K562 (cell line): Measurements from ENCODE around the gene ALOXE3. TPM values are rescaled to one million over a fixed set of nuclear protein-coding genes. Genes with fewer than 3 reads are reported as not detected.

Source experiments
- ATAC-seq: fragments of 200-7000 bp; cut with Tn5 transposase; 3 replicates; pipeline ENCODE4 v1.9.1; 2020; ENCODE audit warnings: moderate library complexity
- BruUV-seq: library from RNA; stranded (reverse); fragments of 400-500 nt; replicated peaks from 2 replicates; lab custom pipeline; 2021; lab: Mats Ljungman, UMichigan
- CTCF ChIA-PET: fragments of 300-600 bp; formaldehyde crosslinking; extraction: SDS; loops from one replicate; lab custom pipeline; 2021; ENCODE audit warnings: low intra/inter-chr PET ratio; lab: Yijun Ruan, JAX
- POLR2A ChIA-PET: fragments of 300-600, 350-650 bp; sonication (Branson Sonifier 250); formaldehyde crosslinking; extraction: SDS; loops from one replicate; lab custom pipeline; 2021; ENCODE audit warnings: antibody characterized with exemption, inconsistent platforms; lab: Yijun Ruan, JAX
- DNase-seq, 4 experiments: peaks; one replicate each; pipeline versions ENCODE4 v3.0.0 to v3.0.0-alpha.2; 2011 to 2018; ENCODE audit warnings: low spot score in 3 of 4, mixed read lengths in 3 of 4; ENCODE audit errors: extremely low read depth in 1 of 4
- FAIRE-seq: peaks from 2 replicates; lab custom pipeline; 2011; peaks lifted over from hg19 to GRCh38; lab: Jason Lieb, UNC
- H2AFZ ChIP-seq: 2 replicates; pipeline ENCODE4 v1.6.0; 2011; ENCODE audit warnings: low read depth, low read length, control low read depth, inconsistent platforms
- H3K27ac ChIP-seq: fragments of 200-600 bp; 3 replicates; pipeline ENCODE4 v1.8.0; 2011; ENCODE audit warnings: low read depth, mild to moderate bottlenecking, control low read depth, inconsistent platforms, low read length, moderate library complexity, mixed read lengths; ENCODE audit errors: extremely low read depth
- H3K27me3 ChIP-seq, 2 experiments: fragments of 300-600 bp in 1 of 2; 2 replicates in 1 of 2; 3 replicates in 1 of 2; pipeline versions ENCODE4 v1.6.0 to v1.8.0; 2011; ENCODE audit warnings: inconsistent platforms in 2 of 2, low read length in 2 of 2, mild to moderate bottlenecking in 1 of 2, mixed read lengths in 1 of 2, moderate library complexity in 1 of 2; ENCODE audit not compliant: control insufficient read depth in 2 of 2, insufficient read depth in 2 of 2
- H3K36me3 ChIP-seq: fragments of 300-600 bp; 3 replicates; pipeline ENCODE4 v1.8.0; 2011; ENCODE audit warnings: mild to moderate bottlenecking, low read length, inconsistent platforms; ENCODE audit not compliant: control insufficient read depth, insufficient read depth
- H3K4me1 ChIP-seq, 2 experiments: fragments of 200-600 bp in 1 of 2; replicated peaks in 1 of 2; 2 replicates in 1 of 2; 3 replicates in 1 of 2; pipeline versions ENCODE4 v1.5.1 to v1.8.0; 2011; ENCODE audit warnings: inconsistent platforms in 2 of 2, low read length in 2 of 2, mild to moderate bottlenecking in 1 of 2, mixed read lengths in 1 of 2, moderate library complexity in 1 of 2; ENCODE audit not compliant: control insufficient read depth in 2 of 2, insufficient read depth in 2 of 2
- H3K4me2 ChIP-seq: 2 replicates; pipeline ENCODE4 v1.6.1; 2011; ENCODE audit warnings: low read length, control low read depth, inconsistent platforms, mixed read lengths; ENCODE audit not compliant: insufficient read depth
- H3K4me3 ChIP-seq: fragments of 200-600 bp; sonication (generic), shearing (Covaris generic); 2 replicates; pipeline ENCODE4 v1.5.1; 2016; ENCODE audit warnings: control low read depth, inconsistent platforms
- H3K79me2 ChIP-seq: fragments of 200-600 bp; 3 replicates; pipeline ENCODE4 v1.8.0; 2011; ENCODE audit warnings: low read length, inconsistent platforms; ENCODE audit not compliant: control insufficient read depth, insufficient read depth
- H3K9ac ChIP-seq, 2 experiments: 2 replicates each; pipeline versions ENCODE4 v1.6.0 to v1.6.1; 2011; ENCODE audit warnings: low read depth in 2 of 2, low read length in 2 of 2, control low read depth in 1 of 2, inconsistent platforms in 1 of 2, mild to moderate bottlenecking in 1 of 2, mixed read lengths in 1 of 2; ENCODE audit not compliant: insufficient read depth in 1 of 2
- H3K9me1 ChIP-seq: one replicate; pipeline ENCODE4 v1.6.0; 2011; ENCODE audit warnings: inconsistent platforms, mild to moderate bottlenecking, low read length, moderate library complexity; ENCODE audit not compliant: control insufficient read depth, insufficient read depth
- H3K9me3 ChIP-seq: replicated peaks from 2 replicates; pipeline ENCODE4 v1.5.1; 2011; ENCODE audit warnings: low read depth, low read length, inconsistent platforms; ENCODE audit not compliant: control insufficient read depth, insufficient read depth
- H4K20me1 ChIP-seq: replicated peaks from 2 replicates; pipeline ENCODE4 v1.6.1; 2011; ENCODE audit warnings: low read length, inconsistent platforms, mixed read lengths; ENCODE audit not compliant: control insufficient read depth, insufficient read depth
- BCOR ChIP-seq: fragments of 450-650 bp; IDR thresholded peaks from 2 replicates; pipeline ENCODE4 v1.6.1; 2016
- CC2D1A ChIP-seq: fragments of 450-650 bp; IDR thresholded peaks from 2 replicates; pipeline ENCODE4 v1.6.1; 2017; ENCODE audit warnings: mild to moderate bottlenecking
- CXXC5 ChIP-seq: fragments of 250-450 bp; sonication (Bioruptor Pico); IDR thresholded peaks from 2 replicates; pipeline ENCODE4 v1.8.0; 2022; ENCODE audit warnings: inconsistent platforms, mild to moderate bottlenecking, moderate library complexity
- EP400 ChIP-seq: fragments of 450-650 bp; IDR thresholded peaks from 2 replicates; pipeline ENCODE4 v1.6.1; 2017; ENCODE audit warnings: antibody characterized with exemption, mild to moderate bottlenecking, moderate library complexity
- HDAC1 ChIP-seq, 2 experiments: fragments of 450-650 bp; IDR thresholded peaks; 2 replicates each; pipeline ENCODE4 v1.6.1; 2016 to 2017; ENCODE audit warnings: inconsistent platforms in 1 of 2, mild to moderate bottlenecking in 1 of 2, moderate library complexity in 1 of 2
- HSF4 ChIP-seq: fragments of 250-450 bp; sonication (Bioruptor Pico); IDR thresholded peaks from 2 replicates; pipeline ENCODE4 v2.1.2; 2022; ENCODE audit warnings: mild to moderate bottlenecking, moderate library complexity, borderline replicate concordance
- LEF1 ChIP-seq: fragments of 450-650 bp; IDR thresholded peaks from 2 replicates; pipeline ENCODE4 v1.6.1; 2016; ENCODE audit warnings: mild to moderate bottlenecking
- MAZ ChIP-seq, 2 experiments: fragments of 450-650 bp in 1 of 2; sonication (generic) in 1 of 2; formaldehyde crosslinking; IDR thresholded peaks in 1 of 2; conservative IDR thresholded peaks in 1 of 2; 2 replicates each; pipeline versions ENCODE4 v1.4.0 to v1.5.0; 2020; ENCODE audit warnings: mild to moderate bottlenecking in 1 of 2, missing genetic modification reagents in 1 of 2
- PURB ChIP-seq: sonication (generic); formaldehyde crosslinking; IDR thresholded peaks from 2 replicates; pipeline ENCODE4 v1.9.0; 2021; ENCODE audit warnings: low read depth, mild to moderate bottlenecking, missing genetic modification reagents
- TBP ChIP-seq: optimal IDR thresholded peaks from 2 replicates; pipeline ENCODE3; 2011; ENCODE audit warnings: low read depth, low read length, improper control_type of control experiment
- YY1 ChIP-seq, 3 experiments: IDR thresholded peaks; 2 replicates each; pipeline ENCODE4 v1.6.1; 2011; ENCODE audit warnings: low read length in 2 of 3, mild to moderate bottlenecking in 2 of 3, moderate library complexity in 2 of 3, borderline replicate concordance in 1 of 3, control low read depth in 1 of 3, low read depth in 1 of 3; ENCODE audit not compliant: insufficient read depth in 3 of 3, insufficient replicate concordance in 2 of 3, control insufficient read depth in 1 of 3, insufficient read length in 1 of 3; ENCODE audit errors: extremely low read depth in 1 of 3
- ZNF212 ChIP-seq: fragments of 450-650 bp; formaldehyde crosslinking; IDR thresholded peaks from 2 replicates; pipeline ENCODE4 v1.4.0; 2020; ENCODE audit warnings: mild to moderate bottlenecking
- ZNF263 ChIP-seq: sonication (generic); formaldehyde crosslinking; IDR thresholded peaks from 2 replicates; pipeline ENCODE4 v1.8.0; 2022; ENCODE audit warnings: mild to moderate bottlenecking, missing genetic modification reagents, borderline replicate concordance
- ZNF57 ChIP-seq: fragments of 450-650 bp; formaldehyde crosslinking; IDR thresholded peaks from 2 replicates; pipeline ENCODE4 v1.4.0; 2020; ENCODE audit warnings: mild to moderate bottlenecking, moderate library complexity
- WGBS: fragments of 100-300 bp; shearing (Covaris generic); methylation state at CpG from one replicate; pipeline ENCODE4 v1.1.6; 2016; ENCODE audit warnings: low coverage, mixed read lengths; ENCODE audit not compliant: insufficient coverage; ENCODE audit errors: missing lambda C conversion rate; 5-methylcytosine and 5-hydroxymethylcytosine counted together
- in situ Hi-C: fragments of 300-500 bp; cut with MboI; formaldehyde crosslinking; loops from 4 replicates; pipeline ENCODE4 v1.15.0; 2018; ENCODE audit warnings: inconsistent platforms, mixed read lengths
- intact Hi-C: fragments of 100-400 bp; cut with micrococcal nuclease; formaldehyde crosslinking; loops from 2 replicates; pipeline ENCODE4 v1.14.2; 2022
- polyA plus RNA-seq, 8 experiments: library from polyadenylated mRNA; depleted of rRNA in 4 of 8; stranded (reverse) in 5 of 8; unstranded in 3 of 8; fragments of >200 nt; fragmentation: Nextera tagmentation in 2 of 8; fragmentation: Illumina TruSeq in 1 of 8; extraction: Ambion mirVana in 2 of 8; extraction: Trizol in 1 of 8; gene quantifications; 2 replicates each; pipeline versions ENCODE4 v1.2.1 to v1.2.3, GENCODE V29; 2011 to 2014; ENCODE audit warnings: inconsistent platforms in 1 of 8, missing spikeins in 1 of 8
- total RNA-seq, 7 experiments: library from RNA; depleted of rRNA in 6 of 7; stranded (reverse); fragments of >200 nt in 6 of 7; fragmentation: Illumina TruSeq in 2 of 7; extraction: Trizol in 2 of 7; gene quantifications; 2 replicates each; pipeline versions ENCODE4 v1.2.1 to v1.2.3, GENCODE V29; 2011 to 2021; ENCODE audit warnings: low replicate concordance in 1 of 7
- TF ChIP-seq, protein P1 (sequence below): fragments of 450-650 bp; formaldehyde crosslinking; IDR thresholded peaks from 2 replicates; pipeline ENCODE4 v1.4.0; 2020; ENCODE audit warnings: mild to moderate bottlenecking, moderate library complexity
- TF ChIP-seq, protein P2 (sequence below): sonication (generic); formaldehyde crosslinking; IDR thresholded peaks from 2 replicates; pipeline ENCODE4 v1.8.1; 2023; ENCODE audit warnings: mild to moderate bottlenecking, missing genetic modification reagents

ALOXE3 gene
- total and polyA plus RNA-seq, 9 of the 15 experiments (the other 6 are each of a cell fraction or from before 2014, with no cell fraction given), result 0.04 TPM; not detected in 8

DNA sequence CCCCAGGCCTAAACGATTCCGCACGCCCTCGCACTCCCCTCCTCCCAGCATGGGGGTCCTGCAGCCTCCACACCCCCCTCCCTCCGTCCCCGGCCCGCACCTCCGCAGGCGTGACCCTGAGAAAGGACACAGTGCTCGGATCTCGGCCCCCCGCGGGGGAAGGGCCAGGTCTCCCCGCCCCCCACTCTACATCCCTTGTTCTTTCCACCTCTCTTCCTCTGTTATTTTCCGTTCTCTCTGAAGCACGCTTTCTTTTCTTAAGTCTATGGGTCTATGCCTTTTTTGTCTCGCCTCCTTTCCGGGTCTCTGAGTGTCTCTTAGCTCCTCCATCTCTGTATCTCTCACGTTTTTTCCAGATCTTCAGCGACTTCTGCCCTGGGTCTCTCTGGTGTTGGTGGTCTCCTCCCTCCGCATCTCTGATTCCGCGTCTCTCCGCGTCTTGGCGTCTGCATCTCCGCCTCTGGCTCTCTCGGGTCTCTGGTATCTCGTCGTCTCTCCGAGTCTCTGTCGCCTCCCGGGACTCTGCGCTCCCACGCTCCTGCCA is 7.7 kb upstream of the ALOXE3 start (continued):
- TF ChIP-seq ZNF263 (CRISPR knock-in tag) (no peak), LEF1 (no peak), EP400 (0 out of 2 replicates have a peak, but pooled peaks have one; percentile 8), HSF4 (CRISPR knock-in tag) (no peak), BCOR (peak; percentile 14; the same call in 1 of the 2 replicates), HDAC1 (IDR thresholded peaks at IDR 0.05) (peak in 1 of 2 experiments; percentile 61; a peak in 2 of 4 replicates), CC2D1A (peak; percentile 81), ZNF57 (no peak)

DNA sequence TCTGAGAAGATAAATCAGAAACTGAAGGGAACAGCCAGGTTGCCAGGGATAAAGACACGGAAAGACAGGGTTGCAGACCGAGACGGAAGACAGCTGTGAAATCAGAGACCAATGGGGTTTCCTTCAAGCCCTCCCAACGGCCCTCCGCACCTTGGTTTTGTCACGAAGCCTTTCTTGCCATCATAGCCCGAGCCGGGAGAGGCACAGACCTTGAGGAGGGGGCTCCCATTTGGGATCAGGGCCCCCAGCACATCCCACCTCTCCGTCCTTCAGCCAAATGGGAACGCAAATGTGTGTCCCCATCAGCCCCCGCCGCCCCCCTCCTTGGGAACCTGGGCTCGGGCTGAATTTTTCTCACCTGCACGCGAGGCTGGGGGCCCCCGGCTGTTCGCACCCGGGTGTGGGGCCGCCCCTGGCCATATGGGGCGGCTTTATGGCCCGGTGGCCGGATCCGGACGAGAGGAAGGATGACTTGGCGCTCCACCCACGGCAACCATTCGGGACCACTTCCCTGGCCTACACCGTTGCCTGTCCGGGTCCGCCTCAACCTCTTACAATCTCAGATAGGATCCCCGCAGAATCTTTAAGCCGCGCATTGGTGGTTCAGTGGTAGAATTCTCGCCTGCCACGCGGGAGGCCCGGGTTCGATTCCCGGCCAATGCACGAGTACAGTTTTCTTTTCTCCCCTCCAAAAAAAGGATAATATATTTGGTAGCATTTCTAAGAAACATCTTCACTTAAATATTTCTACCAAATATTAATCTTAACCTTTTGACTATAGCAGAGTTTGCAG is 7.0 kb upstream of the ALOXE3 start:
- peak overlapping the region; percentile 82; the same call in 1 of the 2 replicates for H2AFZ ChIP-seq
- ATAC-seq (peak; percentile 33), DNase-seq (peak; percentile 72 to 80 (median 76)), FAIRE-seq (peak; percentile 74)
- 1% methylated on average over 14 of the region's 40 CpGs for WGBS
- no TSS peak for BruUV-seq
- H3K27ac ChIP-seq, result no peak overlapping the region
- in situ Hi-C loops (no loop called here), intact Hi-C loops (loop anchor here (10.0 kb wide), 1 partner anchor 291 kb away; the partner anchor contains the start of gene KDM6B)
- peak overlapping the region; percentile 73 for H3K4me3 ChIP-seq
- no peaks in the 10 kb centered on the region; the same call in 1 of the 2 replicates for H4K20me1 ChIP-seq
- H3K9me1 ChIP-seq, result no peaks in the 10 kb centered on the region
- H3K79me2 ChIP-seq, result no peaks in the 10 kb centered on the region
- ChIA-PET CTCF (no interaction called here), POLR2A (interaction anchor here (1.1 kb wide), 1 partner anchor 10 kb away, joined by 4 read pairs; no protein-coding TSS in a partner anchor)
- H3K4me1 ChIP-seq, result peaks cover 22 to 66% of the 10 kb centered on the region in 2 experiments
- H3K9ac ChIP-seq, result peak overlapping the region; percentile 44 to 80
- peak overlapping the region; percentile 87 for H3K4me2 ChIP-seq
- no peaks in the 10 kb centered on the region for H3K9me3 ChIP-seq
- 0 out of 5 replicates have a peak, but pooled peaks cover 0 to 9% of the 10 kb centered on the region in 2 experiments for H3K27me3 ChIP-seq
- H3K36me3 ChIP-seq, result no peaks in the 10 kb centered on the region
- peak; percentile 40 to 46; a peak in 2 of 4 replicates for TF ChIP-seq MAZ (CRISPR knock-in tag; conservative IDR thresholded peaks at IDR 0.05 in 1 of 2, IDR thresholded peaks at IDR 0.05 in 1 of 2)
- 0 out of 2 replicates have a peak, but pooled peaks have one; percentile 20 for TF ChIP-seq EP400
- TF ChIP-seq TBP, result peak; percentile 100
- peak in 1 of 3 experiments; percentile 12 for TF ChIP-seq YY1 (IDR thresholded peaks at IDR 0.05; ENCODE audit: borderline replicate concordance in 1 of 3, control insufficient read depth in 1 of 3, extremely low read depth in 1 of 3, insufficient read depth in 3 of 3, insufficient read length in 1 of 3, insufficient replicate concordance in 2 of 3, low read depth in 1 of 3, low read length in 2 of 3)
- TF ChIP-seq HDAC1 (IDR thresholded peaks at IDR 0.05), result peak in 1 of 2 experiments; percentile 85; a peak in 1 of 4 replicates
- TF ChIP-seq, protein P1, sequence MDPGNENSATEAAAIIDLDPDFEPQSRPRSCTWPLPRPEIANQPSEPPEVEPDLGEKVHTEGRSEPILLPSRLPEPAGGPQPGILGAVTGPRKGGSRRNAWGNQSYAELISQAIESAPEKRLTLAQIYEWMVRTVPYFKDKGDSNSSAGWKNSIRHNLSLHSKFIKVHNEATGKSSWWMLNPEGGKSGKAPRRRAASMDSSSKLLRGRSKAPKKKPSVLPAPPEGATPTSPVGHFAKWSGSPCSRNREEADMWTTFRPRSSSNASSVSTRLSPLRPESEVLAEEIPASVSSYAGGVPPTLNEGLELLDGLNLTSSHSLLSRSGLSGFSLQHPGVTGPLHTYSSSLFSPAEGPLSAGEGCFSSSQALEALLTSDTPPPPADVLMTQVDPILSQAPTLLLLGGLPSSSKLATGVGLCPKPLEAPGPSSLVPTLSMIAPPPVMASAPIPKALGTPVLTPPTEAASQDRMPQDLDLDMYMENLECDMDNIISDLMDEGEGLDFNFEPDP (CRISPR knock-in tag), result no peak
- TF ChIP-seq PURB, result no peak
- no peak for TF ChIP-seq ZNF212
- TF ChIP-seq, protein P2, sequence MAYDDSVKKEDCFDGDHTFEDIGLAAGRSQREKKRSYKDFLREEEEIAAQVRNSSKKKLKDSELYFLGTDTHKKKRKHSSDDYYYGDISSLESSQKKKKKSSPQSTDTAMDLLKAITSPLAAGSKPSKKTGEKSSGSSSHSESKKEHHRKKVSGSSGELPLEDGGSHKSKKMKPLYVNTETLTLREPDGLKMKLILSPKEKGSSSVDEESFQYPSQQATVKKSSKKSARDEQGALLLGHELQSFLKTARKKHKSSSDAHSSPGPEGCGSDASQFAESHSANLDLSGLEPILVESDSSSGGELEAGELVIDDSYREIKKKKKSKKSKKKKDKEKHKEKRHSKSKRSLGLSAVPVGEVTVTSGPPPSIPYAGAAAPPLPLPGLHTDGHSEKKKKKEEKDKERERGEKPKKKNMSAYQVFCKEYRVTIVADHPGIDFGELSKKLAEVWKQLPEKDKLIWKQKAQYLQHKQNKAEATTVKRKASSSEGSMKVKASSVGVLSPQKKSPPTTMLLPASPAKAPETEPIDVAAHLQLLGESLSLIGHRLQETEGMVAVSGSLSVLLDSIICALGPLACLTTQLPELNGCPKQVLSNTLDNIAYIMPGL, result peak; percentile 79; the same call in 1 of the 2 replicates
- TF ChIP-seq CXXC5, result peak; percentile 61
